Prostate gland (tissue), 2 donors: ENCODE measurements around the gene ARHGAP9. TPM values are rescaled to one million over a fixed set of nuclear protein-coding genes. Genes with fewer than 3 reads are reported as not detected.

Source experiments
- DNase-seq: peaks from one replicate; pipeline ENCODE4 v3.0.0-alpha.2; 2019; ENCODE audit warnings: low spot score
- H3K27ac ChIP-seq, 2 donors: fragments of 200-600 bp; sonication (generic); 2 replicates each; pipeline ENCODE4 v1.5.1; 2017 to 2019
- H3K27me3 ChIP-seq: fragments of 200-600 bp; sonication (generic); replicated peaks from 2 replicates; pipeline ENCODE4 v1.5.1; 2019; ENCODE audit not compliant: insufficient read depth
- H3K36me3 ChIP-seq, 2 donors: fragments of 200-600 bp; sonication (generic); 1 replicate in 1 of 2; 2 replicates in 1 of 2; pipeline versions ENCODE4 v1.5.1 to v1.8.1; 2017 to 2019
- H3K4me1 ChIP-seq: fragments of 200-600 bp; sonication (generic); replicated peaks from 2 replicates; pipeline ENCODE4 v1.5.1; 2019
- H3K4me3 ChIP-seq, 2 donors: fragments of 200-600 bp; sonication (generic); 2 replicates each; pipeline ENCODE4 v1.5.1; 2017 to 2019
- H3K9me3 ChIP-seq: fragments of 200-600 bp; sonication (generic); 2 replicates; pipeline ENCODE4 v1.5.1; 2017
- POLR2A ChIP-seq: fragments of 450-650 bp; IDR thresholded peaks from one replicate; pipeline ENCODE4 v1.6.1; 2016; ENCODE audit warnings: antibody characterized with exemption, mild to moderate bottlenecking
- POLR2AphosphoS5 ChIP-seq: sonication (generic); formaldehyde crosslinking; IDR thresholded peaks from one replicate; pipeline ENCODE4 v1.6.1; 2017; ENCODE audit warnings: antibody characterized with exemption
- WGBS: methylation state at CpG from one replicate; pipeline ENCODE4 v1.1.5; 2018; 5-methylcytosine and 5-hydroxymethylcytosine counted together
- intact Hi-C: fragments of 100-400 bp; cut with DNase I; formaldehyde crosslinking; loops from one replicate; pipeline ENCODE4 v1.14.2; 2022
- total RNA-seq, 2 donors: library from RNA; depleted of rRNA; stranded (reverse); fragments of >200 nt; gene quantifications; one replicate each; pipeline ENCODE4 v1.1.0, GENCODE V29; 2016
- TF ChIP-seq, protein P1 (sequence below), 4 experiments: fragments of 200-600 bp in 2 of 4; fragments of 450-650 bp in 2 of 4; sonication (generic) in 2 of 4; IDR thresholded peaks; 1 replicate in 3 of 4; 2 replicates in 1 of 4; pipeline ENCODE4 v1.5.1; 2016 to 2019; ENCODE audit warnings: antibody characterized with exemption in 4 of 4, mild to moderate bottlenecking in 2 of 4, moderate library complexity in 2 of 4

Gene ARHGAP9
- total RNA-seq, 2 donors from 2014 or later = 3.5 to 13.6 TPM

DNA sequence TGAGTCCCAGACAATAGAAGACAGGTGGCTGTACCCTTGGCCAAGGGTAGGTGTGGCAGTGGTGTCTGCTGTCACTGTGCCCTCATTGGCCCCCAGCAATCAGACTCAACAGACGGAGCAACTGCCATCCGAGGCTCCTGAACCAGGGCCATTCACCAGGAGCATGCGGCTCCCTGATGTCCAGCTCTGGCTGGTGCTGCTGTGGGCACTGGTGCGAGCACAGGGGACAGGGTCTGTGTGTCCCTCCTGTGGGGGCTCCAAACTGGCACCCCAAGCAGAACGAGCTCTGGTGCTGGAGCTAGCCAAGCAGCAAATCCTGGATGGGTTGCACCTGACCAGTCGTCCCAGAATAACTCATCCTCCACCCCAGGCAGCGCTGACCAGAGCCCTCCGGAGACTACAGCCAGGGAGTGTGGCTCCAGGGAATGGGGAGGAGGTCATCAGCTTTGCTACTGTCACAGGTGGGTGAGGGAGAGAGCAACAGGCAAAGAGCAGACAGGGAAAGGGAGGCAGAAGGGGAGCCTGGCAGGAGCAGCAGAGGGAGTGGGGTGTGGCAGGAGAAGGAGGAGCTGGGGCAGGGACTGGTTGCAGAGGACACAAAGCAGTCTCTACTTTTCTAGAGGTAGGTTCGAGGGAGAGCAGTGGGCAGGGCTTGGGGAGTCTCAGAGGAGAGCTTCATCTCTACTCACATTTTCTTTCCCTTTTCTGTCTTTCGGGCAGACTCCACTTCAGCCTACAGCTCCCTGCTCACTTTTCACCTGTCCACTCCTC is 24.1 kb downstream of the ARHGAP9 start:
- Histone ChIP-seq H3K36me3 (no peaks in the 10 kb centered on the region), H3K27me3 (no peaks in the 10 kb centered on the region), H3K9me3 (no peaks in the 10 kb centered on the region), H3K4me3 (no peak overlapping the region), H3K27ac (no peak overlapping the region), H3K4me1 (peaks cover 5% of the 10 kb centered on the region)
- TF ChIP-seq POLR2AphosphoS5 (no peak), POLR2A (no peak)
- TF ChIP-seq, protein P1, sequence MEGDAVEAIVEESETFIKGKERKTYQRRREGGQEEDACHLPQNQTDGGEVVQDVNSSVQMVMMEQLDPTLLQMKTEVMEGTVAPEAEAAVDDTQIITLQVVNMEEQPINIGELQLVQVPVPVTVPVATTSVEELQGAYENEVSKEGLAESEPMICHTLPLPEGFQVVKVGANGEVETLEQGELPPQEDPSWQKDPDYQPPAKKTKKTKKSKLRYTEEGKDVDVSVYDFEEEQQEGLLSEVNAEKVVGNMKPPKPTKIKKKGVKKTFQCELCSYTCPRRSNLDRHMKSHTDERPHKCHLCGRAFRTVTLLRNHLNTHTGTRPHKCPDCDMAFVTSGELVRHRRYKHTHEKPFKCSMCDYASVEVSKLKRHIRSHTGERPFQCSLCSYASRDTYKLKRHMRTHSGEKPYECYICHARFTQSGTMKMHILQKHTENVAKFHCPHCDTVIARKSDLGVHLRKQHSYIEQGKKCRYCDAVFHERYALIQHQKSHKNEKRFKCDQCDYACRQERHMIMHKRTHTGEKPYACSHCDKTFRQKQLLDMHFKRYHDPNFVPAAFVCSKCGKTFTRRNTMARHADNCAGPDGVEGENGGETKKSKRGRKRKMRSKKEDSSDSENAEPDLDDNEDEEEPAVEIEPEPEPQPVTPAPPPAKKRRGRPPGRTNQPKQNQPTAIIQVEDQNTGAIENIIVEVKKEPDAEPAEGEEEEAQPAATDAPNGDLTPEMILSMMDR (IDR thresholded peaks at IDR 0.05) = no peak
- 50% methylated on average over 10 of the region's 10 CpGs for WGBS
- DNase-seq = no peak
- intact Hi-C loops = no loop called here

DNA sequence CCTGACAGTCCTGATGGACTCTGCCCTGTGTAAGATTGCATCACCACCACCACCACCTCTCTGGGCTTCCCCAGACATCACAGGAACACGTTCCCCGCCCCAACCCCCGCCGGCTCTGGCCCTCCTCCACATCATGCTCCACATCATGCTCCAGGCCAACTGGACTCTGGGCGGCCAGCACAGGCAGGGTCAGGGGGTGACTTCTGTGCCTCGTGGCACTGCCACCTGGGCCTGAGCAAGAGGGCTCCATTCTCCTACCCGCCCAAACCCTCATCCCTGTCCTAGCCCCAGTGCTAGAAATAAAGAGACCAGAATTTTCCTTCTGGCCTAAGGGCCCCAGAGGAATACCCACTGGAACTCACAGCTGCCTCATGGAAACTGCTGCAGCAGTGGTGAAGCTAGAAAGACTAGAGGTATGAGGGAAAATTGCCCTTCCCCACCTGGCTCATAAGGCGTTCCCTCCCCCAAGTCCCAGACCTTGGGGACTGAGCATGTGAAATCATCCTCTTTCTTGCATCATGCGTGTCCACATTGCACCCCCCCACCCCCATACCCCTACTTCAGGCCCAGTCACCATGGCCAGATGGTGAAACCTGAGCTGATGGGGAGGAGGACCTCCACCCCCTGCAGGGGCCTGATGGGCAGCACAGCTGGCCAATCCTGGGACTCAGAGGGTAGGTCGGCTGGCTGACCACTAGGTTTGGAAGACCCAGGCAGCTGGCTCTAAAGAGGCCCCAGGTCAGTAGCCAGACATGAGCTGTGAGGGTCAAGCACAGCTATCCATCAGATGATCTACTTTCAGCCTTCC is 24.9 kb downstream of the ARHGAP9 start, which contains the start of gene INHBE:
Gene INHBE, plus strand, starts transcription at position 742 of the 808 bp plus-strand sequence. CDS start 230 bp downstream, outside the sequence.
- Histone ChIP-seq H3K27ac (no peak within 1 kb of the TSS), H3K4me3 (no peak within 1 kb of the TSS), H3K36me3 (no peaks in the 10 kb centered on the region), H3K9me3 (no peaks in the 10 kb centered on the region), H3K4me1 (peaks cover 5% of the 10 kb centered on the region), H3K27me3 (no peaks in the 10 kb centered on the region)
- intact Hi-C loops = loop anchor here (5.0 kb wide), 2 partner anchors 147 to 192 kb away; no protein-coding TSS in a partner anchor
- DNase-seq = no peak
- TF ChIP-seq POLR2AphosphoS5 = no peak
- no peak for TF ChIP-seq POLR2A
- TF ChIP-seq, protein P1 (IDR thresholded peaks at IDR 0.05) = no peak
- whole genome bisulfite sequencing = 68% methylated on average over 10 of the region's 10 CpGs

DNA sequence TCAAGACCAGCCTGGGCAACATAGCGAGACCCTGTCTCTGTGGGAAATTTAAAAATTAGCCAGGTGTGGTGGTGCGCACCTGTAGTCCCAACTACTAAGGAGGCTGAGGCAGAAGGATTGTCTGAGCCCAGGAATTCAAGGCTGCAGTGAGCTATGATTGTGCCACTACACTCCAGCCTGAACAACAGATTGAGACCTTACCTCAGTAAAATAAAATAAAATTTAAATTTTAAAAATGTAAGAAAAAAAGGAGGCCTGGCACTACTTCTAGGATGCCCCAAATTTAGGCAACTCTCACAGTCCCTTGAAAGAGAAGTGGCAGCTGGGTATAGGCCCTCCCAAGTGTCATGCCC is 25.5 kb downstream of the ARHGAP9 start:
- no peaks in the 10 kb centered on the region for H3K9me3 ChIP-seq
- peaks cover 5% of the 10 kb centered on the region for H3K4me1 ChIP-seq
- no peak overlapping the region for H3K4me3 ChIP-seq
- 100% methylated on average over 2 of the region's 2 CpGs for WGBS
- TF ChIP-seq POLR2AphosphoS5 (no peak), POLR2A (no peak)
- TF ChIP-seq, protein P1 (IDR thresholded peaks at IDR 0.05) = no peak
- DNase-seq = no peak
- intact Hi-C loops = loop anchor here (5.0 kb wide), 2 partner anchors 147 to 192 kb away; no protein-coding TSS in a partner anchor
- H3K27me3 ChIP-seq = no peaks in the 10 kb centered on the region
- no peaks in the 10 kb centered on the region for H3K36me3 ChIP-seq
- no peak overlapping the region for H3K27ac ChIP-seq

DNA sequence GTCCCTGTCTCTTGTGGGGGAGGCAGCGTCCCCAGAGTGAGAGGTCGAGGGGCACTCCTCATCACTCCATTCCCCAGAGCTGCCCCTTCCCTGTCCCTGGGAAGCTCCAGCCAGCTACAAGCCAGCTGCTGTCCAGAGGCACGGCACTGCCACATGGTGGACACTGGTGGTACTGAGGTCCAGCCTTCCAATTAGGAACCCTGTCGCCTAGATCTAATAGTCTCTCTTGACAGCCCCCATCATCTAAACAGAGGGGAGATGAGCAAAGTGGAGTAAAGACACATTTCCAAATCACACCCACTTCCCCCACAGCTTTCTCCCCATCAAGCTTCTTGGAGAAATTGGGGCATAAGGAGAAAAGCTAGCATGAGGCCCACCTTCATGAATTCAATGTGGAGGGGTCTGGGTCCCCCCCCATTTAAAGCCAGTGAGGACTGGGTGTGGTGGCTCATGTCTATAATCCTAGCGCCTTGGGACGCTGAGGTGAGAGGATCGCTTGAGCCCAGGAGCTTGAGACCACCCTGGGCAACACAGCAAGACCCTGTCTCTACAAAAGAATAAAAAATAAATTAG is 26.6 kb downstream of the ARHGAP9 start:
- Histone ChIP-seq H3K27ac (no peak overlapping the region), H3K9me3 (no peaks in the 10 kb centered on the region), H3K36me3 (no peaks in the 10 kb centered on the region), H3K4me3 (no peak overlapping the region), H3K27me3 (no peaks in the 10 kb centered on the region), H3K4me1 (no peaks in the 10 kb centered on the region)
- intact Hi-C loops = loop anchor here (5.0 kb wide), 2 partner anchors 146 to 191 kb away; no protein-coding TSS in a partner anchor
- DNase-seq = peak; percentile 69
- 18% methylated on average over 7 of the region's 7 CpGs for WGBS
- peak; percentile 58 for TF ChIP-seq POLR2AphosphoS5
- no peak for TF ChIP-seq POLR2A
- TF ChIP-seq, protein P1 (IDR thresholded peaks at IDR 0.05) = peak; percentile 73 to 94 (median 90)
